Adrenal gland (tissue), 5 donors: ENCODE data around the gene UPK3B.
"Not testable (repeated sequence)": the region's sequence is repeated elsewhere in the genome, so short reads cannot be mapped to it uniquely, and the experiment has no call there.

Experiments
- CTCF ChIP-seq, 6 experiments: fragments of 450-650 bp in 4 of 6; fragments of 200-600 bp in 2 of 6; sonication (generic) in 1 of 6; IDR thresholded peaks; 1 replicate in 5 of 6; 2 replicates in 1 of 6; pipeline versions ENCODE4 v1.5.1 to v1.8.0; 2016 to 2021; ENCODE audit warnings: antibody characterized with exemption in 6 of 6, mild to moderate bottlenecking in 2 of 6, moderate library complexity in 1 of 6
- POLR2A ChIP-seq, 2 donors: fragments of 450-650 bp; IDR thresholded peaks; one replicate each; pipeline ENCODE4 v1.6.1; 2017; ENCODE audit warnings: antibody characterized with exemption in 2 of 2, mild to moderate bottlenecking in 2 of 2, moderate library complexity in 1 of 2
- donor health status: DM: no; HTN: no; CAD: no.

- TF ChIP-seq CTCF, POLR2A (IDR thresholded peaks at IDR 0.05): not testable (repeated sequence)
Measured at GRCh38 chr7:76486618-76487017, 23.7 kb upstream of the UPK3B start.
